ENCODE results near the gene SIX4. TPM values are rescaled to one million over a fixed set of nuclear protein-coding genes. Genes with fewer than 3 reads are reported as not detected.

Gene SIX4
- total RNA-seq, 1 experiment from 2014 or later = 26.5 TPM

DNA sequence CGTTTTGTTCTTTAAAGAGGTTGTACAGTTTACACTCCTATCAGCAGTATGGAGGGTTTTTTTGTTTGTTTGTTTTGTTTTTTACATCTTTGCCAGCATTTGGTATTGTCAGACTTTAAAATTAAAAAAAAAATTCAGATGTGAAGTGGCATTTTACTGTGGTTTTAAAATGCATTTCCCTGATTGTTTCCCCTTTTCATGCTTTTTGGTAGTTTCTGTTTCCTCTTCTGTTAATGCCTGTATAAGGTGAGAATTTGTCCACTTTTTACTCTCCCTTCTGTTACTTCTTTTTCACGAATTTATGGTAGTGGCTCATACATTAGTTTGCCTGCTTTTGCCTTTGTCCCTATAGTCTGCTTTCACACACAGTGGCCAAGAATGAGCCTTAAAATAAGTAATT, 47.0 kb upstream of the SIX4 start:
- TF ChIP-seq, protein P1, sequence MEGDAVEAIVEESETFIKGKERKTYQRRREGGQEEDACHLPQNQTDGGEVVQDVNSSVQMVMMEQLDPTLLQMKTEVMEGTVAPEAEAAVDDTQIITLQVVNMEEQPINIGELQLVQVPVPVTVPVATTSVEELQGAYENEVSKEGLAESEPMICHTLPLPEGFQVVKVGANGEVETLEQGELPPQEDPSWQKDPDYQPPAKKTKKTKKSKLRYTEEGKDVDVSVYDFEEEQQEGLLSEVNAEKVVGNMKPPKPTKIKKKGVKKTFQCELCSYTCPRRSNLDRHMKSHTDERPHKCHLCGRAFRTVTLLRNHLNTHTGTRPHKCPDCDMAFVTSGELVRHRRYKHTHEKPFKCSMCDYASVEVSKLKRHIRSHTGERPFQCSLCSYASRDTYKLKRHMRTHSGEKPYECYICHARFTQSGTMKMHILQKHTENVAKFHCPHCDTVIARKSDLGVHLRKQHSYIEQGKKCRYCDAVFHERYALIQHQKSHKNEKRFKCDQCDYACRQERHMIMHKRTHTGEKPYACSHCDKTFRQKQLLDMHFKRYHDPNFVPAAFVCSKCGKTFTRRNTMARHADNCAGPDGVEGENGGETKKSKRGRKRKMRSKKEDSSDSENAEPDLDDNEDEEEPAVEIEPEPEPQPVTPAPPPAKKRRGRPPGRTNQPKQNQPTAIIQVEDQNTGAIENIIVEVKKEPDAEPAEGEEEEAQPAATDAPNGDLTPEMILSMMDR (conservative IDR thresholded peaks at IDR 0.05) = no peak
- Histone ChIP-seq H2BK5ac (ENCODE audit: insufficient read length, low read length) (no peak overlapping the region), H3K27me3 (ENCODE audit: insufficient read depth, low read length) (no peaks in the 10 kb centered on the region), H3K4ac (ENCODE audit: low read depth, low read length) (no peak overlapping the region), H2BK120ac (ENCODE audit: low read depth, low read length, poor library complexity, severe bottlenecking) (no peak overlapping the region), H3K56ac (ENCODE audit: insufficient read length, low read depth, low read length) (no peak overlapping the region), H4K20me1 (ENCODE audit: control insufficient read depth, insufficient read depth, insufficient read length) (no peaks in the 10 kb centered on the region), H2BK12ac (ENCODE audit: insufficient read length, low read depth, low read length) (no peak overlapping the region), H2AK5ac (ENCODE audit: insufficient read length, low read length) (no peak overlapping the region), H2AFZ (ENCODE audit: low read length) (no peak overlapping the region), H4K8ac (replicated peaks; ENCODE audit: insufficient read length, low read depth, low read length) (no peak overlapping the region), H2BK15ac (ENCODE audit: low read depth, low read length) (no peak overlapping the region), H3K9ac (ENCODE audit: extremely low read depth, insufficient read length, low read length) (no peak overlapping the region), H3K4me1 (ENCODE audit: insufficient read depth, low read length) (peaks cover 4% of the 10 kb centered on the region; the same call in 1 of the 2 replicates), H3T11ph (ENCODE audit: low read length) (no peak overlapping the region), H3K79me1 (ENCODE audit: insufficient read depth, low read depth, low read length, poor library complexity, severe bottlenecking) (no peaks in the 10 kb centered on the region), H4K91ac (ENCODE audit: insufficient read length, low read depth, low read length) (no peak overlapping the region), H3K27ac (ENCODE audit: insufficient read length, low read depth, low read length) (no peak overlapping the region), H3K79me2 (ENCODE audit: insufficient read depth, low read length) (peaks cover 4% of the 10 kb centered on the region; the same call in 1 of the 2 replicates), H3K18ac (ENCODE audit: insufficient read length, low read depth, low read length) (no peak overlapping the region), H3K23ac (ENCODE audit: insufficient read length, low read depth, low read length) (no peak overlapping the region), H3K4me2 (ENCODE audit: insufficient read depth, insufficient read length, low read length) (no peak overlapping the region), H2BK20ac (ENCODE audit: low read depth, low read length, poor library complexity, severe bottlenecking) (no peak overlapping the region), H3K9me3 (ENCODE audit: control insufficient read depth, low read depth, low read length) (no peaks in the 10 kb centered on the region), H4K5ac (ENCODE audit: insufficient read length, low read depth, low read length) (no peak overlapping the region), H3K14ac (ENCODE audit: insufficient read depth, low read length) (no peak overlapping the region), H3K23me2 (ENCODE audit: insufficient read length, low read depth, low read length, poor library complexity, severe bottlenecking) (no peaks in the 10 kb centered on the region)
- Mint-ChIP-seq H3K9me3 (no peaks in the 10 kb centered on the region), H3K27me3 (ENCODE audit: low read depth) (no peaks in the 10 kb centered on the region), H3K4me3 (no peak overlapping the region), H3K36me3 (ENCODE audit: insufficient read depth in 1 of 3, low read depth in 3 of 3) (no peaks in the 10 kb centered on the region), H3K4me1 (peaks cover 0 to 2% of the 10 kb centered on the region in 2 experiments; a peak in 1 of 4 replicates), H3K27ac (peak overlapping the region in 1 of 3 experiments; percentile 22; a peak in 1 of 7 replicates)
- DNase-seq = no peak
- WGBS (ENCODE audit: extremely low coverage, insufficient read length, low lambda C conversion rate) = no CpG with 5 or more reads among the region's 2 CpGs
